Brain pericyte (primary cell): Measurements from ENCODE around the gene ANKS1B.
A peak's percentile ranks its signal among the peaks of the same experiment; 100 is the strongest.

Source experiments
- DNase-seq: peaks from one replicate; pipeline ENCODE4 v3.0.0-alpha.2; 2012; ENCODE audit warnings: low read depth, low spot score

Gene ANKS1B

GRCh38 chr12:98737322-98737712 lies 1247.4 kb downstream of the ANKS1B start:
- DNase-seq: no peak

GRCh38 chr12:98736352-98737321 lies 1248.1 kb downstream of the ANKS1B start:
- no peak for DNase-seq

- no peak for DNase-seq
These were observed 1248.9 kb downstream of the ANKS1B start for GRCh38 chr12:98735821-98736220.

- no peak for DNase-seq
These were observed 1250.9 kb downstream of the ANKS1B start for GRCh38 chr12:98733667-98734350.

- no peak for DNase-seq
These were observed 1254.3 kb downstream of the ANKS1B start for GRCh38 chr12:98730412-98730811.

GRCh38 chr12:98727196-98727595 lies 1257.5 kb downstream of the ANKS1B start:
- no peak for DNase-seq

- no peak for DNase-seq
These were observed 1259.1 kb downstream of the ANKS1B start for GRCh38 chr12:98725476-98726247.

- no peak for DNase-seq
These were observed 1260.2 kb downstream of the ANKS1B start for GRCh38 chr12:98724384-98725155.

GRCh38 chr12:98721204-98721702 lies 1263.5 kb downstream of the ANKS1B start:
- DNase-seq: no peak

GRCh38 chr12:98719515-98720504 lies 1264.9 kb downstream of the ANKS1B start:
- no peak for DNase-seq

GRCh38 chr12:98714426-98714825 lies 1270.3 kb downstream of the ANKS1B start:
- no peak for DNase-seq

- DNase-seq: no peak
These were observed 1275.7 kb downstream of the ANKS1B start for GRCh38 chr12:98709022-98709421.

- no peak for DNase-seq
These were observed 1283.6 kb downstream of the ANKS1B start for GRCh38 chr12:98701166-98701565.

GRCh38 chr12:98699586-98699985 lies 1285.2 kb downstream of the ANKS1B start:
- DNase-seq: no peak

- peak; percentile 6 for DNase-seq
These were observed 1285.9 kb downstream of the ANKS1B start for GRCh38 chr12:98698603-98699463.

GRCh38 chr12:98697209-98697608 lies 1287.5 kb downstream of the ANKS1B start:
- no peak for DNase-seq

GRCh38 chr12:98696036-98696646 lies 1288.6 kb downstream of the ANKS1B start:
- DNase-seq: peak; percentile 2

GRCh38 chr12:98691351-98691750 lies 1293.4 kb downstream of the ANKS1B start:
- no peak for DNase-seq
